Subcutaneous abdominal adipose tissue (tissue), 5 donors: ENCODE data around the gene LST1.

ENCODE experiments used
- H3K27ac ChIP-seq: one replicate; pipeline ENCODE4 v1.7.0; 2013; ENCODE audit warnings: low read depth, mild to moderate bottlenecking, inconsistent platforms, low read length, moderate library complexity
- H3K27me3 ChIP-seq, 5 donors: one replicate each; pipeline ENCODE4 v1.7.0; 2013; ENCODE audit warnings: low read length in 5 of 5, inconsistent platforms in 1 of 5; ENCODE audit not compliant: control insufficient read depth in 5 of 5, insufficient read depth in 4 of 5
- H3K36me3 ChIP-seq, 5 donors: one replicate each; pipeline ENCODE4 v1.7.0; 2013; ENCODE audit warnings: low read length in 5 of 5; ENCODE audit not compliant: control insufficient read depth in 5 of 5, insufficient read depth in 5 of 5
- H3K4me1 ChIP-seq, 5 donors: one replicate each; pipeline ENCODE4 v1.7.0; 2013; ENCODE audit warnings: low read length in 5 of 5, mild to moderate bottlenecking in 3 of 5, moderate library complexity in 1 of 5; ENCODE audit not compliant: control insufficient read depth in 5 of 5, insufficient read depth in 5 of 5
- H3K4me3 ChIP-seq, 5 donors: one replicate each; pipeline ENCODE4 v1.7.0; 2013; ENCODE audit warnings: low read length in 5 of 5, low read depth in 1 of 5
- H3K9ac ChIP-seq, 5 donors: one replicate each; pipeline ENCODE4 v1.7.0; 2013; ENCODE audit warnings: low read length in 5 of 5, mild to moderate bottlenecking in 4 of 5, moderate library complexity in 3 of 5
- H3K9me3 ChIP-seq, 5 donors: one replicate each; pipeline ENCODE4 v1.7.0; 2013; ENCODE audit warnings: low read length in 5 of 5; ENCODE audit not compliant: control insufficient read depth in 5 of 5
- donor health status: healthy.
- donor health status: healthy.
- donor health status: healthy.
- donor health status: healthy.
- donor health status: healthy.

LST1 gene

GRCh38 chr6:31575335-31575901, 10.7 kb upstream of the LST1 start, which contains the start of gene TNF:
TSS of gene TNF (plus strand) at chr6:31575565. CDS start at chr6:31575742, 177 bp downstream.
- H3K4me3 ChIP-seq, result peak within 1 kb of the TSS; percentile 33 to 62 (median 56)
- peak within 1 kb of the TSS; percentile 10 for H3K27ac ChIP-seq

GRCh38 chr6:31575952-31576685, 10.0 kb upstream of the LST1 start:
- peak overlapping the region in 2 of 5 donors; percentile 42 to 68 for H3K9ac ChIP-seq
- H3K9me3 ChIP-seq, result no peaks in the 10 kb centered on the region
- H3K4me1 ChIP-seq, result peaks cover 0 to 35% (median 17%) of the 10 kb centered on the region in 5 donors
- peak overlapping the region; percentile 33 to 62 (median 56) for H3K4me3 ChIP-seq
- no peak overlapping the region for H3K27ac ChIP-seq
- peaks cover 0 to 4% (median 0%) of the 10 kb centered on the region in 5 donors for H3K27me3 ChIP-seq
- H3K36me3 ChIP-seq, result peaks cover 0 to 4% (median 0%) of the 10 kb centered on the region in 5 donors

More at GRCh38 chr6:31575335-31575901, 10.7 kb upstream of the LST1 start, which contains the start of gene TNF:
- H3K9ac ChIP-seq, result peak within 1 kb of the TSS; percentile 26 to 68 (median 49)
- peaks cover 0 to 4% (median 0%) of the 10 kb centered on the region in 5 donors for H3K36me3 ChIP-seq
- H3K9me3 ChIP-seq, result no peaks in the 10 kb centered on the region
- H3K4me1 ChIP-seq, result peaks cover 0 to 28% (median 12%) of the 10 kb centered on the region in 5 donors
- H3K27me3 ChIP-seq, result peaks cover 0 to 4% (median 0%) of the 10 kb centered on the region in 5 donors

GRCh38 chr6:31576897-31577578, 9.0 kb upstream of the LST1 start:
- H3K9me3 ChIP-seq, result no peaks in the 10 kb centered on the region
- H3K27ac ChIP-seq, result no peak overlapping the region
- peaks cover 0 to 4% (median 0%) of the 10 kb centered on the region in 5 donors for H3K27me3 ChIP-seq
- H3K36me3 ChIP-seq, result peaks cover 0 to 4% (median 0%) of the 10 kb centered on the region in 5 donors
- H3K4me1 ChIP-seq, result peaks cover 2 to 44% (median 26%) of the 10 kb centered on the region in 5 donors
- peak overlapping the region in 3 of 5 donors; percentile 2 to 56 (median 5) for H3K4me3 ChIP-seq
- no peak overlapping the region for H3K9ac ChIP-seq

GRCh38 chr6:31577579-31577966, 8.5 kb upstream of the LST1 start:
- no peak overlapping the region for H3K27ac ChIP-seq
- H3K9ac ChIP-seq, result no peak overlapping the region
- peaks cover 0 to 4% (median under 1%) of the 10 kb centered on the region in 5 donors for H3K27me3 ChIP-seq
- peaks cover 0 to 4% (median 0%) of the 10 kb centered on the region in 5 donors for H3K36me3 ChIP-seq
- no peak overlapping the region for H3K4me3 ChIP-seq
- H3K9me3 ChIP-seq, result no peaks in the 10 kb centered on the region
- peaks cover 4 to 50% (median 30%) of the 10 kb centered on the region in 5 donors for H3K4me1 ChIP-seq

- H3K4me3 ChIP-seq, result no peak overlapping the region
- peaks cover 0 to 4% (median 0%) of the 10 kb centered on the region in 5 donors for H3K36me3 ChIP-seq
- no peaks in the 10 kb centered on the region for H3K9me3 ChIP-seq
- H3K27ac ChIP-seq, result no peak overlapping the region
- peaks cover 5 to 54% (median 30%) of the 10 kb centered on the region in 5 donors for H3K4me1 ChIP-seq
- no peak overlapping the region for H3K9ac ChIP-seq
- H3K27me3 ChIP-seq, result peaks cover 0 to 4% (median 0%) of the 10 kb centered on the region in 5 donors
Measured at GRCh38 chr6:31578184-31579118, 7.6 kb upstream of the LST1 start.

- Histone ChIP-seq H3K4me1 (peaks cover 5 to 54% (median 30%) of the 10 kb centered on the region in 5 donors), H3K9ac (no peak overlapping the region), H3K9me3 (no peaks in the 10 kb centered on the region), H3K4me3 (no peak overlapping the region), H3K27me3 (peaks cover 0 to 4% (median 0%) of the 10 kb centered on the region in 5 donors), H3K27ac (no peak overlapping the region), H3K36me3 (peaks cover 0 to 4% (median 0%) of the 10 kb centered on the region in 5 donors)
Measured at GRCh38 chr6:31579119-31579505, 7.0 kb upstream of the LST1 start.

GRCh38 chr6:31579546-31580437, 6.3 kb upstream of the LST1 start:
- Histone ChIP-seq H3K27ac (no peak overlapping the region), H3K4me3 (peak overlapping the region in 1 of 5 donors; percentile 92), H3K4me1 (peaks cover 5 to 54% (median 30%) of the 10 kb centered on the region in 5 donors), H3K27me3 (peaks cover 0 to 4% (median 0%) of the 10 kb centered on the region in 5 donors), H3K9ac (peak overlapping the region in 2 of 5 donors; percentile 23 to 94), H3K36me3 (peaks cover 0 to 4% (median 0%) of the 10 kb centered on the region in 5 donors), H3K9me3 (no peaks in the 10 kb centered on the region)

GRCh38 chr6:31580438-31580740, 5.7 kb upstream of the LST1 start:
- no peaks in the 10 kb centered on the region for H3K9me3 ChIP-seq
- H3K27ac ChIP-seq, result no peak overlapping the region
- peak overlapping the region; percentile 48 to 96 (median 89) for H3K4me3 ChIP-seq
- H3K27me3 ChIP-seq, result peaks cover 0 to 3% (median 0%) of the 10 kb centered on the region in 5 donors
- peaks cover 5 to 53% (median 29%) of the 10 kb centered on the region in 5 donors for H3K4me1 ChIP-seq
- H3K9ac ChIP-seq, result peak overlapping the region in 4 of 5 donors; percentile 1 to 96 (median 94)
- peaks cover 0 to 4% (median 0%) of the 10 kb centered on the region in 5 donors for H3K36me3 ChIP-seq
